IMR-90 (cell line): ENCODE measurements around the gene DBH. TPM values are rescaled to one million over a fixed set of nuclear protein-coding genes. Genes with fewer than 3 reads are reported as not detected.

ENCODE experiments used
- ATAC-seq: fragments of 200-7000 bp; cut with Tn5 transposase; 2 replicates; pipeline ENCODE4 v1.9.1; 2020; ENCODE audit warnings: low read depth, mild to moderate bottlenecking, moderate library complexity
- BruUV-seq: library from RNA; stranded (reverse); fragments of 400-500 nt; replicated peaks from 2 replicates; lab custom pipeline; 2021; lab: Mats Ljungman, UMichigan
- CTCF ChIA-PET: fragments of 300-600 bp; formaldehyde crosslinking; extraction: SDS; loops from one replicate; lab custom pipeline; 2021; ENCODE audit warnings: antibody characterized with exemption; lab: Yijun Ruan, JAX
- POLR2A ChIA-PET: fragments of 300-600 bp; sonication (Branson Sonifier 250); formaldehyde crosslinking; loops from one replicate; lab custom pipeline; 2022; ENCODE audit warnings: antibody characterized with exemption; ENCODE audit not compliant: unreplicated experiment; lab: Charles Lee
- DNase-seq: peaks from one replicate; pipeline ENCODE4 v3.0.0; 2013
- H2AFZ ChIP-seq: replicated peaks from 2 replicates; pipeline ENCODE3; 2013; ENCODE audit warnings: low read length, mild to moderate bottlenecking; ENCODE audit not compliant: poor library complexity
- H2AK5ac ChIP-seq: 2 replicates; pipeline ENCODE4 v1.6.1; 2013; ENCODE audit warnings: low read depth, low read length, inconsistent platforms
- H2AK9ac ChIP-seq: replicated peaks from 2 replicates; pipeline ENCODE3; 2013; ENCODE audit warnings: mild to moderate bottlenecking, low read depth, low read length, moderate library complexity; ENCODE audit not compliant: poor library complexity
- H2BK120ac ChIP-seq: 2 replicates; pipeline ENCODE4 v1.6.1; 2013; ENCODE audit warnings: low read depth, low read length, inconsistent platforms
- H2BK15ac ChIP-seq: 3 replicates; pipeline ENCODE4 v1.6.1; 2013; ENCODE audit warnings: low read depth, low read length, inconsistent platforms
- H2BK20ac ChIP-seq: 2 replicates; pipeline ENCODE4 v1.6.1; 2013; ENCODE audit warnings: low read depth, mild to moderate bottlenecking, inconsistent platforms, low read length, moderate library complexity
- H2BK5ac ChIP-seq: 2 replicates; pipeline ENCODE4 v1.6.1; 2013; ENCODE audit warnings: mild to moderate bottlenecking, low read depth, low read length, inconsistent platforms; ENCODE audit not compliant: poor library complexity, severe bottlenecking
- H3K14ac ChIP-seq: replicated peaks from 2 replicates; pipeline ENCODE4 v1.6.1; 2013; ENCODE audit warnings: low read depth, low read length, inconsistent platforms
- H3K18ac ChIP-seq: 2 replicates; pipeline ENCODE4 v1.6.1; 2013; ENCODE audit warnings: low read depth, low read length, control low read depth
- H3K23ac ChIP-seq: 2 replicates; pipeline ENCODE4 v1.6.1; 2013; ENCODE audit warnings: low read depth, low read length, inconsistent platforms
- H3K27ac ChIP-seq: 2 replicates; pipeline ENCODE4 v1.5.1; 2013; ENCODE audit warnings: mild to moderate bottlenecking, control low read depth, low read length; ENCODE audit not compliant: insufficient read depth
- H3K27me3 ChIP-seq: 2 replicates; pipeline ENCODE4 v1.6.1; 2013; ENCODE audit warnings: low read length; ENCODE audit not compliant: control insufficient read depth, insufficient read depth
- H3K36me3 ChIP-seq: 2 replicates; pipeline ENCODE4 v1.6.1; 2013; ENCODE audit warnings: low read length, mixed read lengths; ENCODE audit not compliant: control insufficient read depth, insufficient read depth
- H3K4ac ChIP-seq: 2 replicates; pipeline ENCODE4 v1.6.1; 2013; ENCODE audit warnings: low read depth, low read length, inconsistent platforms
- H3K4me1 ChIP-seq: 2 replicates; pipeline ENCODE4 v1.6.1; 2013; ENCODE audit warnings: low read length, mixed read lengths; ENCODE audit not compliant: control insufficient read depth, insufficient read depth
- H3K4me2 ChIP-seq: 2 replicates; pipeline ENCODE4 v1.6.1; 2013; ENCODE audit warnings: low read depth, mild to moderate bottlenecking, control low read depth, low read length, moderate library complexity
- H3K4me3 ChIP-seq: 2 replicates; pipeline ENCODE4 v1.5.1; 2013; ENCODE audit warnings: low read depth, mild to moderate bottlenecking, control low read depth, low read length, moderate library complexity; ENCODE audit not compliant: insufficient read depth
- H3K56ac ChIP-seq: 2 replicates; pipeline ENCODE4 v1.6.1; 2013; ENCODE audit warnings: low read length, inconsistent platforms; ENCODE audit not compliant: insufficient read depth; ENCODE audit errors: extremely low read depth
- H3K79me1 ChIP-seq, 2 experiments: 2 replicates each; pipeline ENCODE4 v1.6.1; 2013; ENCODE audit warnings: low read length in 2 of 2, inconsistent platforms in 1 of 2, low read depth in 1 of 2
- H3K9ac ChIP-seq: 2 replicates; pipeline ENCODE4 v1.6.1; 2013; ENCODE audit warnings: low read depth, low read length, control low read depth
- H3K9me1 ChIP-seq: 2 replicates; pipeline ENCODE4 v1.6.1; 2013; ENCODE audit warnings: low read length, inconsistent platforms; ENCODE audit not compliant: insufficient read depth
- H3K9me3 ChIP-seq: 2 replicates; pipeline ENCODE4 v1.6.1; 2013; ENCODE audit warnings: low read length; ENCODE audit not compliant: control insufficient read depth, insufficient read depth
- H4K20me1 ChIP-seq: 2 replicates; pipeline ENCODE4 v1.6.1; 2013; ENCODE audit warnings: low read length, inconsistent platforms; ENCODE audit not compliant: insufficient read depth
- H4K5ac ChIP-seq: 2 replicates; pipeline ENCODE4 v1.6.1; 2013; ENCODE audit warnings: mild to moderate bottlenecking, low read depth, low read length, control low read depth
- H4K8ac ChIP-seq, 2 experiments: 2 replicates each; pipeline ENCODE4 v1.6.1; 2013; ENCODE audit warnings: low read depth in 2 of 2, low read length in 2 of 2, control low read depth in 1 of 2, inconsistent platforms in 1 of 2
- H4K91ac ChIP-seq: 2 replicates; pipeline ENCODE4 v1.6.1; 2013; ENCODE audit warnings: low read depth, low read length, inconsistent platforms; ENCODE audit not compliant: insufficient read depth
- BHLHE40 ChIP-seq: fragments of 150-350 bp; IDR thresholded peaks from 2 replicates; pipeline ENCODE4 v1.6.1; 2016; ENCODE audit warnings: mild to moderate bottlenecking, low read depth, low read length
- CEBPB ChIP-seq: IDR thresholded peaks from 2 replicates; pipeline ENCODE4 v1.6.1; 2012; ENCODE audit warnings: low read depth, low read length, improper control_type of control experiment
- CTCF ChIP-seq: conservative IDR thresholded peaks from 2 replicates; pipeline ENCODE4 v1.5.1; 2012; ENCODE audit warnings: mild to moderate bottlenecking, low read depth, low read length, improper control_type of control experiment
- FOS ChIP-seq: fragments of 150-350 bp; IDR thresholded peaks from 2 replicates; pipeline ENCODE4 v1.6.1; 2016; ENCODE audit warnings: low read depth, low read length
- MAZ ChIP-seq: IDR thresholded peaks from 2 replicates; pipeline ENCODE4 v1.6.1; 2012; ENCODE audit warnings: low read depth, mild to moderate bottlenecking, low read length, improper control_type of control experiment, moderate library complexity, borderline replicate concordance
- MXI1 ChIP-seq: IDR thresholded peaks from 2 replicates; pipeline ENCODE4 v1.6.1; 2012; ENCODE audit warnings: low read depth, mild to moderate bottlenecking, low read length, moderate library complexity, borderline replicate concordance
- POLR2A ChIP-seq: IDR thresholded peaks from 2 replicates; pipeline ENCODE4 v1.6.1; 2012; ENCODE audit warnings: mild to moderate bottlenecking, low read depth, low read length
- RCOR1 ChIP-seq: IDR thresholded peaks from 2 replicates; pipeline ENCODE4 v1.6.1; 2012; ENCODE audit warnings: mild to moderate bottlenecking, low read length, improper control_type of control experiment; ENCODE audit not compliant: insufficient replicate concordance
- RFX5 ChIP-seq: IDR thresholded peaks from 2 replicates; pipeline ENCODE4 v1.8.0; 2012; ENCODE audit warnings: low read depth, mild to moderate bottlenecking, low read length, moderate library complexity
- SMC3 ChIP-seq: fragments of 150-350 bp; IDR thresholded peaks from 2 replicates; pipeline ENCODE4 v1.6.1; 2016; ENCODE audit warnings: low read depth, mild to moderate bottlenecking, antibody characterized with exemption, low read length, moderate library complexity
- WGBS, 2 experiments: methylation state at CpG; one replicate each; pipeline versions ENCODE4 v1.1.5 to v1.1.7; 2013; ENCODE audit warnings: missing lambda C conversion rate in 2 of 2; ENCODE audit not compliant: insufficient read length in 1 of 2; ENCODE audit errors: extremely low coverage in 2 of 2; 5-methylcytosine and 5-hydroxymethylcytosine counted together
- dilution Hi-C: fragments of 300-500 bp; cut with HindIII; formaldehyde crosslinking; loops from one replicate; pipeline ENCODE4 v1.14.3; 2018; ENCODE audit warnings: low sequenced_read_pairs; ENCODE audit not compliant: unreplicated experiment
- in situ Hi-C: fragments of 300-500 bp; cut with MboI; formaldehyde crosslinking; loops from 3 replicates; pipeline ENCODE4 v1.14.3; 2019; ENCODE audit warnings: low sequenced_read_pairs, inconsistent platforms, mixed read lengths
- intact Hi-C: fragments of 100-400 bp; cut with micrococcal nuclease; formaldehyde crosslinking; loops from 2 replicates; pipeline ENCODE4 v1.10.0; 2022
- polyA plus RNA-seq, 3 experiments: library from polyadenylated mRNA; depleted of rRNA; stranded (reverse); fragments of >200 nt; gene quantifications; 2 replicates each; pipeline ENCODE4 v1.2.3, GENCODE V29; 2012; ENCODE audit warnings: low replicate concordance in 1 of 3
- total RNA-seq: library from RNA; depleted of rRNA; stranded (reverse); fragments of >200 nt; gene quantifications from 2 replicates; pipeline ENCODE4 v1.2.3, GENCODE V29; 2012
- TF ChIP-seq, protein P1 (sequence below): fragments of 150-350 bp; IDR thresholded peaks from 2 replicates; pipeline ENCODE4 v1.6.1; 2016; ENCODE audit warnings: low read depth, mild to moderate bottlenecking, low read length, moderate library complexity, borderline replicate concordance
- TF ChIP-seq, protein P2 (sequence below): fragments of 150-350 bp; IDR thresholded peaks from 2 replicates; pipeline ENCODE4 v1.6.1; 2017; ENCODE audit warnings: mild to moderate bottlenecking, antibody characterized with exemption, low read length, low read depth

Gene DBH
- total and polyA plus RNA-seq, 2 of the 4 experiments (the other 2 are of a cell fraction) = not detected

DNA sequence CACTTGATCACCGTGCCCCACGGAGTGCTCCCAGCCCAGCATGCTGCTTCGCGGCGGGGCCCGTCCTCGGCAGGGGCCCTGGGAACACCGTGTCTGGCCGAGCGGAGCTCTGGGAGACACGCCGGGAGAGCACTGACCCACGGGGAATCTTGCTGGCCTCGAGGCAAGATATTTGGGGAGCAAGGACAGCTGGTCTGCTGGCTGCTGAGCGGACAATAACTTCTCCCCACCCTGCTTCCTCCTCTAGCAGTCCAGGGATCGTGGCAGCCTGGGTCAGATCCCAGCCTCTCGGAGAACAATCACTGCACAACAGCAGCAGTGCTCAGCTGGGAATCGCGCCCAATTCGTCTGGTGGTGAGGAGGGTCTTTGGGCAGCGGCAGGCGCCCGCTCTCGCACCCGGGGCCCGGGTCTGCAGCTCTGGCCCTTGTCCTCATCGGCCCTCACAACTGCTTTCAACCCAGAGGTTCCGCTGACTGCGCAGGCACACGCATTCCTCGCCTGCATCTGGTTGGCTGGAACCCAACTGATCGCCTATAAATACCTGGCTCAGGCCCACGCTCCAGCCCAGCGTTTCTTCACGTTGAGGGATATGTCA, 43.4 kb downstream of the DBH start:
- intact Hi-C loops = no loop called here
- Histone ChIP-seq H3K79me1 (no peaks in the 10 kb centered on the region), H2AK5ac (no peak overlapping the region), H2AK9ac (no peak overlapping the region), H3K23ac (no peak overlapping the region), H3K36me3 (no peaks in the 10 kb centered on the region), H3K27ac (no peak overlapping the region), H3K4me2 (no peak overlapping the region), H2BK20ac (no peak overlapping the region), H3K18ac (no peak overlapping the region), H4K20me1 (no peaks in the 10 kb centered on the region), H3K56ac (no peak overlapping the region), H4K5ac (no peak overlapping the region), H4K8ac (no peak overlapping the region), H3K4me1 (no peaks in the 10 kb centered on the region), H3K27me3 (no peaks in the 10 kb centered on the region; the same call in 1 of the 2 replicates), H2BK5ac (no peak overlapping the region), H3K14ac (no peak overlapping the region), H3K4me3 (no peak overlapping the region), H3K9me1 (no peaks in the 10 kb centered on the region), H4K91ac (no peak overlapping the region), H2BK15ac (no peak overlapping the region), H3K4ac (no peak overlapping the region), H3K9ac (no peak overlapping the region), H2BK120ac (no peak overlapping the region), H3K9me3 (no peaks in the 10 kb centered on the region), H2AFZ (no peak overlapping the region)
- ChIA-PET POLR2A (no interaction called here), CTCF (no interaction called here)
- no peak for TF ChIP-seq SMC3
- no peak for TF ChIP-seq RFX5
- no peak for TF ChIP-seq CTCF
- TF ChIP-seq MAZ = no peak
- no peak for TF ChIP-seq BHLHE40
- no peak for TF ChIP-seq MXI1
- TF ChIP-seq FOS = no peak
- TF ChIP-seq POLR2A = no peak
- TF ChIP-seq CEBPB = no peak
- no peak for TF ChIP-seq RCOR1
- TF ChIP-seq, protein P1, sequence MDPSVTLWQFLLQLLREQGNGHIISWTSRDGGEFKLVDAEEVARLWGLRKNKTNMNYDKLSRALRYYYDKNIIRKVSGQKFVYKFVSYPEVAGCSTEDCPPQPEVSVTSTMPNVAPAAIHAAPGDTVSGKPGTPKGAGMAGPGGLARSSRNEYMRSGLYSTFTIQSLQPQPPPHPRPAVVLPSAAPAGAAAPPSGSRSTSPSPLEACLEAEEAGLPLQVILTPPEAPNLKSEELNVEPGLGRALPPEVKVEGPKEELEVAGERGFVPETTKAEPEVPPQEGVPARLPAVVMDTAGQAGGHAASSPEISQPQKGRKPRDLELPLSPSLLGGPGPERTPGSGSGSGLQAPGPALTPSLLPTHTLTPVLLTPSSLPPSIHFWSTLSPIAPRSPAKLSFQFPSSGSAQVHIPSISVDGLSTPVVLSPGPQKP = no peak
- TF ChIP-seq, protein P2, sequence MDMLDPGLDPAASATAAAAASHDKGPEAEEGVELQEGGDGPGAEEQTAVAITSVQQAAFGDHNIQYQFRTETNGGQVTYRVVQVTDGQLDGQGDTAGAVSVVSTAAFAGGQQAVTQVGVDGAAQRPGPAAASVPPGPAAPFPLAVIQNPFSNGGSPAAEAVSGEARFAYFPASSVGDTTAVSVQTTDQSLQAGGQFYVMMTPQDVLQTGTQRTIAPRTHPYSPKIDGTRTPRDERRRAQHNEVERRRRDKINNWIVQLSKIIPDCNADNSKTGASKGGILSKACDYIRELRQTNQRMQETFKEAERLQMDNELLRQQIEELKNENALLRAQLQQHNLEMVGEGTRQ = no peak
- in situ Hi-C loops = no loop called here
- 66% methylated on average over 20 of the region's 35 CpGs; no CpG with 5 or more reads in 1 of the 2 experiments for WGBS, 2 experiments
- ATAC-seq = no peak
- dilution Hi-C loops = no loop called here
- BruUV-seq = no TSS peak
- DNase-seq = no peak
